Esophagus muscularis mucosa (tissue), 4 donors: ENCODE results near the gene TRAPPC12. TPM values are rescaled to one million over a fixed set of nuclear protein-coding genes. Genes with fewer than 3 reads are reported as not detected.

Experiments used
- DNase-seq: peaks from one replicate; pipeline ENCODE4 v3.0.0-alpha.2; 2017; ENCODE audit errors: extremely low spot score
- H3K27ac ChIP-seq, 4 donors: fragments of 200-600 bp; sonication (generic); replicated peaks in 1 of 4; 1 replicate in 3 of 4; 2 replicates in 1 of 4; pipeline ENCODE4 v1.5.1; 2016 to 2019; ENCODE audit warnings: mild to moderate bottlenecking in 1 of 4
- H3K27me3 ChIP-seq, 4 donors: fragments of 200-600 bp; sonication (generic); one replicate each; pipeline versions ENCODE4 v1.5.1 to v1.6.0; 2016 to 2019
- H3K36me3 ChIP-seq, 4 donors: fragments of 200-600 bp; sonication (generic); one replicate each; pipeline ENCODE4 v1.5.1; 2016 to 2019
- H3K4me1 ChIP-seq, 4 donors: fragments of 200-600 bp; sonication (generic); one replicate each; pipeline ENCODE4 v1.5.1; 2016 to 2019
- H3K4me3 ChIP-seq, 4 donors: fragments of 200-600 bp; sonication (generic); 1 replicate in 2 of 4; 2 replicates in 2 of 4; pipeline ENCODE4 v1.5.1; 2016 to 2019; ENCODE audit warnings: mild to moderate bottlenecking in 4 of 4, moderate library complexity in 1 of 4
- H3K9me3 ChIP-seq, 4 donors: fragments of 200-600 bp; sonication (generic); 1 replicate in 3 of 4; 2 replicates in 1 of 4; pipeline ENCODE4 v1.5.1; 2016 to 2019
- EP300 ChIP-seq: sonication (generic); formaldehyde crosslinking; IDR thresholded peaks from one replicate; pipeline ENCODE4 v1.6.1; 2017; ENCODE audit warnings: antibody characterized with exemption
- POLR2A ChIP-seq: fragments of 450-650 bp; IDR thresholded peaks from one replicate; pipeline ENCODE4 v1.6.1; 2017; ENCODE audit warnings: antibody characterized with exemption, moderate library complexity, mild to moderate bottlenecking, low read depth
- POLR2AphosphoS5 ChIP-seq, 2 donors: sonication (generic); formaldehyde crosslinking; IDR thresholded peaks; one replicate each; pipeline ENCODE4 v1.6.1; 2017; ENCODE audit warnings: antibody characterized with exemption in 2 of 2
- WGBS: methylation state at CpG from one replicate; pipeline ENCODE4 v1.1.5; 2018; 5-methylcytosine and 5-hydroxymethylcytosine counted together
- intact Hi-C: fragments of 100-400 bp; cut with DNase I; formaldehyde crosslinking; loops from one replicate; pipeline ENCODE4 v1.15.1; 2023
- total RNA-seq, 4 donors: library from RNA; depleted of rRNA; stranded (reverse); fragments of >200 nt; gene quantifications; one replicate each; pipeline versions ENCODE4 v1.1.0 to v1.2.1, GENCODE V29; 2016
- TF ChIP-seq, protein P1 (sequence below), 3 experiments: fragments of 200-600 bp in 2 of 3; fragments of 450-650 bp in 1 of 3; sonication (generic) in 2 of 3; IDR thresholded peaks; one replicate each; pipeline ENCODE4 v1.5.1; 2017 to 2019; ENCODE audit warnings: antibody characterized with exemption in 3 of 3, mild to moderate bottlenecking in 2 of 3, moderate library complexity in 1 of 3

Gene TRAPPC12
- total RNA-seq, 4 donors from 2014 or later, result 65.6 to 89.3 (median 72.6) TPM

DNA sequence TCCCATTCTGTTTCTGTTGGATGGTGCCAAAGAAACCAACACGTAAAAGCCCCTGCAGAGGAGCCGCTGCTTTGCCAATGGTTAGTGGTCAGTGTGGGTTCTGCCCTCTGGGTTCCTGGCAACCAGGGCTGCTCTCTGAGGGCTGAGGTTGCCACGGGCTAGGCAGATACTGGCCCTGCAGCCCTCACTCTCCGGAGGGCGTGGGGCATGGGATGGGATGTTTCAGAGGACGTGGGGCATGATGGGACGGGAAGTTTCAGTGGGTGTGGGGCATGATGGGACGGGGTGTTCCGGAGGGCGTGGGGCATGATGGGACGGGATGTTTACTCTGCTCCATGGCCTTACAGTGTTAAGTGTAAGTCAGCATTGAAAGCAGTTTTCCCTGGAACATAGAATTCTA is 105.7 kb downstream of the TRAPPC12 start:
- WGBS, result 94% methylated on average over 11 of the region's 11 CpGs
- Histone ChIP-seq H3K27me3 (no peaks in the 10 kb centered on the region), H3K4me1 (peaks cover 0 to 12% (median 8%) of the 10 kb centered on the region in 4 donors), H3K27ac (no peak overlapping the region), H3K9me3 (no peaks in the 10 kb centered on the region), H3K36me3 (peaks cover 0 to 40% (median 26%) of the 10 kb centered on the region in 4 donors), H3K4me3 (no peak overlapping the region)
- TF ChIP-seq POLR2AphosphoS5 (IDR thresholded peaks at IDR 0.05) (no peak), POLR2A (no peak), EP300 (no peak)
- TF ChIP-seq, protein P1, sequence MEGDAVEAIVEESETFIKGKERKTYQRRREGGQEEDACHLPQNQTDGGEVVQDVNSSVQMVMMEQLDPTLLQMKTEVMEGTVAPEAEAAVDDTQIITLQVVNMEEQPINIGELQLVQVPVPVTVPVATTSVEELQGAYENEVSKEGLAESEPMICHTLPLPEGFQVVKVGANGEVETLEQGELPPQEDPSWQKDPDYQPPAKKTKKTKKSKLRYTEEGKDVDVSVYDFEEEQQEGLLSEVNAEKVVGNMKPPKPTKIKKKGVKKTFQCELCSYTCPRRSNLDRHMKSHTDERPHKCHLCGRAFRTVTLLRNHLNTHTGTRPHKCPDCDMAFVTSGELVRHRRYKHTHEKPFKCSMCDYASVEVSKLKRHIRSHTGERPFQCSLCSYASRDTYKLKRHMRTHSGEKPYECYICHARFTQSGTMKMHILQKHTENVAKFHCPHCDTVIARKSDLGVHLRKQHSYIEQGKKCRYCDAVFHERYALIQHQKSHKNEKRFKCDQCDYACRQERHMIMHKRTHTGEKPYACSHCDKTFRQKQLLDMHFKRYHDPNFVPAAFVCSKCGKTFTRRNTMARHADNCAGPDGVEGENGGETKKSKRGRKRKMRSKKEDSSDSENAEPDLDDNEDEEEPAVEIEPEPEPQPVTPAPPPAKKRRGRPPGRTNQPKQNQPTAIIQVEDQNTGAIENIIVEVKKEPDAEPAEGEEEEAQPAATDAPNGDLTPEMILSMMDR (IDR thresholded peaks at IDR 0.05), result no peak
- DNase-seq, result no peak
- intact Hi-C loops, result no loop called here

DNA sequence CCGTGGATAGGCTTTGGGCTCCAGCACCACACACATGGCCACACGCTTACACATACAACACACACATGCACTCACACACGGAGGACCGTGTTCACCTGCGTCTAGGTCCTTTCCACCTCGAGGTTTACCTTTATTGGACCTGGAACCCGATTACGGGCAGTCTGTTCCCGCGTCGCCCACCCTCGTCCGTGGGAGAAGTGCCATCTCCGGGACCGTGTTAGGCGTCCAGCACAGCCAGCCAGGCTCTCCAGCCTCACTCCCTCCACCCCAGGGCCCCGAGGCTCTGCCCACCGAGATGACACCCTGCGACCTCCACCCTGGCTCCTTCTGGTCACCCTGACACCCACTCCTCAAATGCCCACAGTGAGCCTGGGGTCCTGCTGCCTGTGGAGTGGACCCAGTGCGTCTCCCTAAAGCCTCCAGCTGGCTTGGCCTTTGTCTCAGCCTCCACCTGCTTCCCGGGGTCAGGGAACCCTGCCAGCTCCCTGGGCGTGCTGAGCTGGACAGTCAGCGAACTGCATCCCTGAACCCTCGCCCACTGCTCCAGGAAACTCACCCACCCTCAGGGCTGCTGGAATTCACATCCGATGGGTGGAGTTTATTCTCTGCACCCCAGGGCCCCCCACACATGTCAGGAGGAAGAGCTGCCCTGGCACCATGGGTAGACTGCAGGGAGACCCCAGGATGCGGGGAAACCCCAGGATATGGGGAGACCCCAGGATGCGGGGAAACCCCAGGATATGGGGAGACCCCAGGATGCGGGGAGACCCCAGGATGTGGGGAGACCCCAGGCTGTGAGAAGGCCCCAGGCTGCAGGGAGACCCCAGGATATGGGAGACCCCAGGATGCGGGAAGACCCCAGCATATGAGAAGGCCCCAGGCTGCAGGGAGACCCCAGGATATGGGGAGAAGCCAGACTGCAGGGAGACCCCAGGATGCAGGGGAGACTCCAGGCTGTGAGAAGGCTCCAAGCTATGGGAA is 106.8 kb downstream of the TRAPPC12 start:
- Histone ChIP-seq H3K27ac (no peak overlapping the region), H3K4me3 (no peak overlapping the region), H3K4me1 (peaks cover 0 to 8% (median 4%) of the 10 kb centered on the region in 4 donors), H3K9me3 (no peaks in the 10 kb centered on the region), H3K27me3 (no peaks in the 10 kb centered on the region), H3K36me3 (peaks cover 0 to 38% (median 26%) of the 10 kb centered on the region in 4 donors)
- intact Hi-C loops, result no loop called here
- no peak for DNase-seq
- TF ChIP-seq POLR2AphosphoS5 (IDR thresholded peaks at IDR 0.05) (no peak), EP300 (no peak), POLR2A (no peak)
- TF ChIP-seq, protein P1 (IDR thresholded peaks at IDR 0.05), result no peak
- 91% methylated on average over 26 of the region's 29 CpGs for WGBS

DNA sequence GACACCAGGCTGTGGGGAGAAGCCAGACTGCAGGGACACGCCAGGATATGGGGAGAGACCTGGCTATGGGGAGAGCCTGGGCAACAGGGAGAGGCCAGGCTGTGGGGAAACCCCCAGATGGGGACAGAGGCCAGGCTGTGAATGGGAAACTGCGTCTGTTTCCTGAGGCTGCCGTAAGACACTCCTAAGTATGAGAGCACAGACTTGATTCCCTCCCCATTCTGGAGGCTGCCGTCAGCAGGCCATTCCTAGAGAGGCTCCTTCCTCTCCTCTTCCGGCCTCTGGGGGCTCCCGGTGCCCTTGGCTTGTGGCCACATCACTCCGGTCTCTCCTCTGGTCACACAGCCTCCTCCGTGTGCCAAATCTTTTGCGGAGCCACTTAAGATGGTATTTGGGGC is 107.5 kb downstream of the TRAPPC12 start:
- WGBS, result 94% methylated on average over 6 of the region's 9 CpGs
- DNase-seq, result no peak
- Histone ChIP-seq H3K36me3 (peaks cover 0 to 32% (median 20%) of the 10 kb centered on the region in 4 donors), H3K9me3 (no peaks in the 10 kb centered on the region), H3K27ac (no peak overlapping the region), H3K4me1 (peaks cover 0 to 8% (median 4%) of the 10 kb centered on the region in 4 donors), H3K27me3 (no peaks in the 10 kb centered on the region), H3K4me3 (no peak overlapping the region)
- TF ChIP-seq POLR2A (no peak), POLR2AphosphoS5 (IDR thresholded peaks at IDR 0.05) (no peak), EP300 (no peak)
- TF ChIP-seq, protein P1 (IDR thresholded peaks at IDR 0.05), result no peak
- intact Hi-C loops, result no loop called here

DNA sequence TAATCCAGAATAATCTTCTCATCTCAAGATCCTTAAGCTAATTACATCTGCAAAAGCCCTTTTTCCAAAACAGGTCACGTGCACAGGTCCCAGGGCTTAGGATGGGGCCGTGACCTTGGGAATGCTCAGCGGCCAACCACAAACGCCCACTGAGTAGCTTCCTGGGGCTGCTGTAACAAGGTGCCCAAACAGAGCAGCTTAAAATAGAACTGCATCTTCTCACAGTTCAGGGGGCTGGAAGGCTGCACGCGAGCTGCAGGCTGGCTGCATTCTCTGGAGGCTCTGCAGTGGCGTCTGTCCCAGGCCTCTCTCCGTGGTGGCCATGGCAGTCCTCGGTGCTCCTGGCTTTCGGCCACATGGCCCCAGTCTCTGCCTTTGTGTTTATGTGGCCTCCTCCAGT is 107.9 kb downstream of the TRAPPC12 start:
- H3K27ac ChIP-seq, result no peak overlapping the region
- peaks cover 0 to 28% (median 16%) of the 10 kb centered on the region in 4 donors for H3K36me3 ChIP-seq
- H3K27me3 ChIP-seq, result no peaks in the 10 kb centered on the region
- H3K4me1 ChIP-seq, result peaks cover 0 to 8% (median 4%) of the 10 kb centered on the region in 4 donors
- H3K9me3 ChIP-seq, result no peaks in the 10 kb centered on the region
- H3K4me3 ChIP-seq, result no peak overlapping the region
- intact Hi-C loops, result no loop called here
- 91% methylated on average over 8 of the region's 10 CpGs for WGBS
- TF ChIP-seq, protein P1 (IDR thresholded peaks at IDR 0.05), result no peak
- no peak for TF ChIP-seq POLR2AphosphoS5 (IDR thresholded peaks at IDR 0.05)
- TF ChIP-seq POLR2A, result no peak
- TF ChIP-seq EP300, result no peak
- no peak for DNase-seq
